Right lobe of liver (tissue), 6 donors: Measurements from ENCODE around the gene SERPINA1. TPM values are rescaled to one million over a fixed set of nuclear protein-coding genes. Genes with fewer than 3 reads are reported as not detected.
A peak's percentile ranks its signal among the peaks of the same experiment; 100 is the strongest.

Source experiments
- ATAC-seq, 4 donors: fragments of 200-7000 bp; cut with Tn5 transposase; one replicate each; pipeline ENCODE4 v1.9.1; 2020; ENCODE audit warnings: mild to moderate bottlenecking in 4 of 4, moderate library complexity in 4 of 4
- DNase-seq, 3 donors: peaks; one replicate each; pipeline ENCODE4 v3.0.0-alpha.2; 2020
- H3K27ac ChIP-seq, 3 donors: fragments of 200-600 bp; one replicate each; pipeline ENCODE4 v1.8.0; 2022
- H3K27me3 ChIP-seq, 2 donors: fragments of 200-600 bp; one replicate each; pipeline ENCODE4 v1.8.0; 2022
- H3K36me3 ChIP-seq, 4 donors: fragments of 200-600 bp; sonication (generic) in 1 of 4; one replicate each; pipeline versions ENCODE4 v1.5.1 to v1.8.0; 2017 to 2022; ENCODE audit warnings: control low read depth in 1 of 4
- H3K4me1 ChIP-seq, 4 donors: fragments of 200-600 bp; sonication (generic) in 1 of 4; one replicate each; pipeline versions ENCODE4 v1.5.1 to v1.8.0; 2017 to 2022; ENCODE audit warnings: control low read depth in 1 of 4
- H3K4me3 ChIP-seq, 3 donors: fragments of 200-600 bp; one replicate each; pipeline ENCODE4 v1.8.0; 2022
- H3K9me3 ChIP-seq, 4 donors: fragments of 200-600 bp; sonication (generic) in 1 of 4; one replicate each; pipeline versions ENCODE4 v1.5.1 to v1.8.0; 2017 to 2022; ENCODE audit warnings: control low read depth in 1 of 4
- POLR2A ChIP-seq: fragments of 450-650 bp; IDR thresholded peaks from one replicate; pipeline ENCODE4 v1.6.1; 2017; ENCODE audit warnings: antibody characterized with exemption, mild to moderate bottlenecking
- WGBS: methylation state at CpG from one replicate; pipeline ENCODE4 v1.1.6; 2018; ENCODE audit warnings: low coverage, low lambda C conversion rate; ENCODE audit not compliant: insufficient coverage; ENCODE audit errors: missing lambda C conversion rate; 5-methylcytosine and 5-hydroxymethylcytosine counted together
- intact Hi-C, 2 donors: fragments of 100-400 bp; cut with DNase I; formaldehyde crosslinking; loops; one replicate each; pipeline versions ENCODE4 v1.11.2 to v1.14.1; 2022
- long read RNA-seq: library from polyadenylated mRNA; unstranded; transcript quantifications from one replicate; pipeline ENCODE4 v2.0.0, GENCODE V29; 2019
- total RNA-seq, 6 experiments: library from RNA; depleted of rRNA in 2 of 6; stranded (reverse); fragments of >200 nt in 2 of 6; fragmentation: NEBNext Ultra II Directional in 3 of 6; extraction: Animal tissue kit (Norgen Biotek cat#: 25700) in 3 of 6; gene quantifications; one replicate each; pipeline versions ENCODE4 v1.1.0 to v1.2.4, GENCODE V29; 2016 to 2023
- TF ChIP-seq, protein P1 (sequence below), 4 donors: fragments of 200-600 bp in 3 of 4; fragments of 450-650 bp in 1 of 4; IDR thresholded peaks; one replicate each; pipeline versions ENCODE4 v1.5.1 to v1.8.0; 2016 to 2022; ENCODE audit warnings: antibody characterized with exemption in 4 of 4, mild to moderate bottlenecking in 2 of 4
- donor health status: DM: no; HTN: yes; CAD: no.
- donor health status: DM: no; HTN: no; CAD: no.
- donor health status: DM: no; HTN: no; CAD: no.
- donor health status: DM: no; HTN: yes; CAD: no.
- donor health status: DM: no; HTN: yes; CAD: no.

Gene SERPINA1
- over 10,000 TPM; 18,575 to 39,670 (median 31,917) TPM for total RNA-seq
- long read RNA-seq, transcript SERPINA1-207 (5 exons, 3,144 nt), result minor isoform, 25 of 19,254 reads
- long read RNA-seq, transcript SERPINA1-202 (5 exons, 1,622 nt), result major isoform, 17,785 of 19,254 reads
- long read RNA-seq, partial matches to known transcripts, result 1,257 of 19,254 reads
- long read RNA-seq, other reads (novel, unspliced or antisense), result 178 of 19,254 reads

GRCh38 chr14:94388384-94389103 is at the start of gene SERPINA1:
SERPINA1 (minus strand) TSS chr14:94388602; CDS start chr14:94383237, 5,365 bp downstream.
- DNase-seq (peak; percentile 89 to 95 (median 92)), ATAC-seq (peak; percentile 30 to 70 (median 58))
- TF ChIP-seq, protein P1, sequence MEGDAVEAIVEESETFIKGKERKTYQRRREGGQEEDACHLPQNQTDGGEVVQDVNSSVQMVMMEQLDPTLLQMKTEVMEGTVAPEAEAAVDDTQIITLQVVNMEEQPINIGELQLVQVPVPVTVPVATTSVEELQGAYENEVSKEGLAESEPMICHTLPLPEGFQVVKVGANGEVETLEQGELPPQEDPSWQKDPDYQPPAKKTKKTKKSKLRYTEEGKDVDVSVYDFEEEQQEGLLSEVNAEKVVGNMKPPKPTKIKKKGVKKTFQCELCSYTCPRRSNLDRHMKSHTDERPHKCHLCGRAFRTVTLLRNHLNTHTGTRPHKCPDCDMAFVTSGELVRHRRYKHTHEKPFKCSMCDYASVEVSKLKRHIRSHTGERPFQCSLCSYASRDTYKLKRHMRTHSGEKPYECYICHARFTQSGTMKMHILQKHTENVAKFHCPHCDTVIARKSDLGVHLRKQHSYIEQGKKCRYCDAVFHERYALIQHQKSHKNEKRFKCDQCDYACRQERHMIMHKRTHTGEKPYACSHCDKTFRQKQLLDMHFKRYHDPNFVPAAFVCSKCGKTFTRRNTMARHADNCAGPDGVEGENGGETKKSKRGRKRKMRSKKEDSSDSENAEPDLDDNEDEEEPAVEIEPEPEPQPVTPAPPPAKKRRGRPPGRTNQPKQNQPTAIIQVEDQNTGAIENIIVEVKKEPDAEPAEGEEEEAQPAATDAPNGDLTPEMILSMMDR (IDR thresholded peaks at IDR 0.05), result no peak
- peak; percentile 91 for TF ChIP-seq POLR2A
- Histone ChIP-seq H3K27ac (peak within 1 kb of the TSS; percentile 90 to 97 (median 96)), H3K27me3 (no peaks in the 10 kb centered on the region), H3K9me3 (no peaks in the 10 kb centered on the region), H3K36me3 (peaks cover 0 to 34% (median 11%) of the 10 kb centered on the region in 4 donors), H3K4me3 (peak within 1 kb of the TSS; percentile 43 to 93 (median 90)), H3K4me1 (peaks cover 0 to 61% (median 15%) of the 10 kb centered on the region in 4 donors)
- 53% methylated on average over 4 of the region's 18 CpGs for WGBS
- intact Hi-C loops, result no loop called here

DNA sequence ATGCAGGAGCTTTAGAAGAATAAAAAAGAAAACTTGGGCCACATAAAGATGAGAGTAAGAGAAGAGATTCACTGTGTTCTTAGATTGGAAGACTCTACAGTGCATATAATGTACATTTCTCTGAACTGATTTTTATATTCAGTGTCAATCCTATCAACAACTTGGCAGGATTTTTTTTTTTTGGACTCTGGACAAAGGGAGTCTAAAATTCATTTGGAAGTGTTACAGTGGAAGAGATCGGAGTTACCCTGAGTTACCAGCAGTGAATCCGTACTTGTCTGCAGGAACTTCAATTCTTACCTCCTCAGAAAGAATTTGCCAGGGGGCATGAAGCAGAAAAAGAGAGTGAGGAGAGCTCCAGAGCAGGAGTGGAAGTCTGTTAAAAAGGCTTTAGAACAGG is 40.2 kb upstream of the SERPINA1 start:
- Histone ChIP-seq H3K4me3 (no peak overlapping the region), H3K9me3 (no peaks in the 10 kb centered on the region), H3K36me3 (no peaks in the 10 kb centered on the region), H3K4me1 (peaks cover 0 to 5% (median 0%) of the 10 kb centered on the region in 4 donors), H3K27ac (no peak overlapping the region), H3K27me3 (no peaks in the 10 kb centered on the region)
- 10% methylated on average over 2 of the region's 2 CpGs for WGBS
- no peak for DNase-seq
- peak in 3 of 4 donors; percentile 28 to 48 (median 32) for ATAC-seq
- TF ChIP-seq POLR2A, result no peak
- TF ChIP-seq, protein P1 (IDR thresholded peaks at IDR 0.05), result no peak
- intact Hi-C loops, result loop anchor here in 1 of 2 donors (10.0 kb wide), 1 partner anchor 116 kb away; no protein-coding TSS in a partner anchor

DNA sequence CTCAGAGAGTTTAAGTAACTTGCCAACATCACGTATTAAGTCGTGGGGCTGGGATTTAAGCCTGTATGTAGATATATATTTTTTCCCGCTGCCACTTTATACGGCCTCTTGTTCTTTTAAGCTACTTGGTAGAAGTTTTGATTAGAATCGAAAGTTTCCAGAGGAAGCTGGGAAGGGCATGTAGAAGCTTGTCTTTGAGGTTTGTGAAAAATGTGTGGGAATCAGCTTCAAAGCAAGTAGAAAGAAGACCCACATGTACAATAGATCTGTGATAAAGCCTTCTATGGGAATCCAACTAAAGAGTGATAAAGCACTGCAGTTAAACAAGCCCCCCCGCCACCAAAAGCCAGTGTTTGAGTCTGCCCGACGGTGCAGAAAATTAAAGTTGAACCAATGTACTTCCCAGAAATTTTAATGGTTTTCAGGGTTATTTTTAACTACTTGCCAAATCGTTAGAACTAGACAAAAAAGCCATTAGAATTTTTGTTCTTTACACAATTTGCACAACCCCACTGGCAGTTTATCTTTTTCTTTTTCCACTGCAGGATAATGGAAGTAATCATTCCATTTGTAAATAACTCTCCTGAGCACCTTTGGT is 38.7 kb upstream of the SERPINA1 start:
- no peak for ATAC-seq
- 62% methylated on average over 9 of the region's 9 CpGs for whole genome bisulfite sequencing

GRCh38 chr14:94426526-94426925 is 38.1 kb upstream of the SERPINA1 start:
- Histone ChIP-seq H3K4me1 (peaks cover 0 to 5% (median 0%) of the 10 kb centered on the region in 4 donors), H3K27ac (no peak overlapping the region), H3K4me3 (no peak overlapping the region), H3K9me3 (no peaks in the 10 kb centered on the region), H3K36me3 (no peaks in the 10 kb centered on the region), H3K27me3 (no peaks in the 10 kb centered on the region)
- no peak for ATAC-seq
- TF ChIP-seq, protein P1 (IDR thresholded peaks at IDR 0.05), result no peak
- TF ChIP-seq POLR2A, result no peak
- WGBS, result 93% methylated on average over 3 of the region's 4 CpGs
- intact Hi-C loops, result loop anchor here in 1 of 2 donors (10.0 kb wide), 1 partner anchor 118 kb away; no protein-coding TSS in a partner anchor
- no peak for DNase-seq

More for the DNA sequence above, 38.7 kb upstream of the SERPINA1 start:
- Histone ChIP-seq H3K9me3 (no peaks in the 10 kb centered on the region), H3K27me3 (no peaks in the 10 kb centered on the region), H3K36me3 (no peaks in the 10 kb centered on the region), H3K4me1 (peaks cover 0 to 5% (median 0%) of the 10 kb centered on the region in 4 donors), H3K4me3 (no peak overlapping the region), H3K27ac (no peak overlapping the region)
- intact Hi-C loops, result loop anchor here in 1 of 2 donors (10.0 kb wide), 1 partner anchor 118 kb away; no protein-coding TSS in a partner anchor
- TF ChIP-seq, protein P1 (IDR thresholded peaks at IDR 0.05), result no peak
- TF ChIP-seq POLR2A, result no peak
- DNase-seq, result no peak
